Endothelial cell of umbilical vein (primary cell): ENCODE results near the gene BANF2.

Source experiments
- CTCF ChIP-seq, 2 donors: IDR thresholded peaks; 1 replicate in 1 of 2; 2 replicates in 1 of 2; pipeline ENCODE4 v1.5.1; 2011; ENCODE audit warnings: low read length in 2 of 2, mild to moderate bottlenecking in 2 of 2, moderate library complexity in 2 of 2, control low read depth in 1 of 2, inconsistent platforms in 1 of 2, low read depth in 1 of 2; ENCODE audit not compliant: insufficient read depth in 1 of 2; ENCODE audit errors: extremely low read depth in 1 of 2
- EZH2 ChIP-seq: IDR thresholded peaks from 2 replicates; pipeline ENCODE4 v1.6.1; 2012; ENCODE audit warnings: borderline replicate concordance, low read depth, mild to moderate bottlenecking, moderate library complexity, low read length, inconsistent platforms; ENCODE audit not compliant: severe bottlenecking
- FOS ChIP-seq: IDR thresholded peaks from 2 replicates; pipeline ENCODE4 v1.6.1; 2011; ENCODE audit warnings: mild to moderate bottlenecking, low read length, moderate library complexity, borderline replicate concordance; ENCODE audit not compliant: insufficient read depth
- GATA2 ChIP-seq: IDR thresholded peaks from 2 replicates; pipeline ENCODE4 v1.7.0; 2011; ENCODE audit warnings: low read depth, mild to moderate bottlenecking, moderate library complexity, mixed read lengths, low read length; ENCODE audit not compliant: insufficient read length, insufficient read depth
- JUN ChIP-seq: IDR thresholded peaks from 2 replicates; pipeline ENCODE4 v1.6.1; 2011; ENCODE audit warnings: borderline replicate concordance, low read depth; ENCODE audit not compliant: insufficient read length, insufficient read depth
- MAX ChIP-seq: IDR thresholded peaks from 2 replicates; pipeline ENCODE4 v1.6.1; 2011; ENCODE audit not compliant: insufficient read depth, insufficient read length
- MYC ChIP-seq: IDR thresholded peaks from one replicate; pipeline ENCODE4 v1.6.1; 2011; ENCODE audit warnings: mild to moderate bottlenecking, low read depth, low read length
- POLR2A ChIP-seq: IDR thresholded peaks from 2 replicates; pipeline ENCODE4 v1.6.1; 2012; ENCODE audit warnings: low read depth, mild to moderate bottlenecking, control low read depth, low read length
- POLR2AphosphoS5 ChIP-seq: IDR thresholded peaks from 2 replicates; pipeline ENCODE4 v1.6.1; 2012; ENCODE audit warnings: low read depth, mild to moderate bottlenecking, control low read depth, low read length, moderate library complexity; ENCODE audit not compliant: insufficient read depth

GRCh38 chr20:17749978-17750721 lies 50.4 kb downstream of the BANF2 start:
- no peak for TF ChIP-seq MYC
- peak; percentile 90 for TF ChIP-seq POLR2AphosphoS5
- TF ChIP-seq CTCF (IDR thresholded peaks at IDR 0.05; ENCODE audit: extremely low read depth in 1 of 2, insufficient read depth in 1 of 2, low read depth in 1 of 2, low read length in 2 of 2), result peak in 1 of 2 donors; percentile 0
- TF ChIP-seq POLR2A, result no peak
- TF ChIP-seq EZH2, result no peak
- no peak for TF ChIP-seq GATA2
- no peak for TF ChIP-seq MAX
- TF ChIP-seq JUN, result peak; percentile 7
- peak; percentile 30 for TF ChIP-seq FOS
